ENCODE data around the gene NPBWR2.
"Not testable (repeated sequence)": the region's sequence is repeated elsewhere in the genome, so short reads cannot be mapped to it uniquely, and the experiment has no call there.

The NPBWR2 gene

GRCh38 chr20:64144144-64144912, 37.0 kb upstream of the NPBWR2 start:
- no peak for DNase-seq (ENCODE audit: low read depth, low spot score)

- no peak for DNase-seq (ENCODE audit: low read depth, low spot score)
Measured at GRCh38 chr20:64143018-64143801, 35.8 kb upstream of the NPBWR2 start.

GRCh38 chr20:64142590-64142989, 35.2 kb upstream of the NPBWR2 start:
- no peak for DNase-seq (ENCODE audit: low read depth, low spot score)

GRCh38 chr20:64140956-64141355, 33.6 kb upstream of the NPBWR2 start:
- DNase-seq (ENCODE audit: low read depth, low spot score), result no peak

GRCh38 chr20:64140061-64140931, 32.9 kb upstream of the NPBWR2 start:
- DNase-seq (ENCODE audit: low read depth, low spot score), result no peak

GRCh38 chr20:64139199-64140060, 32.1 kb upstream of the NPBWR2 start:
- no peak for DNase-seq (ENCODE audit: low read depth, low spot score)

- DNase-seq (ENCODE audit: low read depth, low spot score), result no peak
Measured at GRCh38 chr20:64138276-64138815, 31.0 kb upstream of the NPBWR2 start.

- DNase-seq (ENCODE audit: low read depth, low spot score), result no peak
Measured at GRCh38 chr20:64137598-64138031, 30.2 kb upstream of the NPBWR2 start.

GRCh38 chr20:64136004-64136710, 28.8 kb upstream of the NPBWR2 start:
- no peak for DNase-seq (ENCODE audit: low read depth, low spot score)

- DNase-seq (ENCODE audit: low read depth, low spot score), result not testable (repeated sequence)
Measured at GRCh38 chr20:64134744-64135143, 27.4 kb upstream of the NPBWR2 start.

GRCh38 chr20:64133951-64134407, 26.6 kb upstream of the NPBWR2 start:
- DNase-seq (ENCODE audit: low read depth, low spot score), result no peak

GRCh38 chr20:64131406-64131805, 24.0 kb upstream of the NPBWR2 start:
- DNase-seq (ENCODE audit: low read depth, low spot score), result no peak

- no peak for DNase-seq (ENCODE audit: low read depth, low spot score)
Measured at GRCh38 chr20:64130876-64131275, 23.5 kb upstream of the NPBWR2 start.

- DNase-seq (ENCODE audit: low read depth, low spot score), result no peak
Measured at GRCh38 chr20:64130271-64130670, 22.9 kb upstream of the NPBWR2 start.

GRCh38 chr20:64129146-64129782, 21.9 kb upstream of the NPBWR2 start:
- DNase-seq (ENCODE audit: low read depth, low spot score), result no peak

GRCh38 chr20:64123517-64123916, 16.2 kb upstream of the NPBWR2 start:
- DNase-seq (ENCODE audit: low read depth, low spot score), result not testable (repeated sequence)

GRCh38 chr20:64122927-64123326, 15.6 kb upstream of the NPBWR2 start:
- not testable (repeated sequence) for DNase-seq (ENCODE audit: low read depth, low spot score)

GRCh38 chr20:64121586-64121985, 14.2 kb upstream of the NPBWR2 start:
- no peak for DNase-seq (ENCODE audit: low read depth, low spot score)

GRCh38 chr20:64119681-64120341, 12.4 kb upstream of the NPBWR2 start:
- no peak for DNase-seq (ENCODE audit: low read depth, low spot score)

Data from activated CD4-positive, CD25-positive, alpha-beta regulatory T cell treated with anti-CD3 and anti-CD28 coated beads, Interleukin-2, amount 50 U/mL, for 16 hours (primary cell).